ENCODE results near the gene SNX21. TPM values are rescaled to one million over a fixed set of nuclear protein-coding genes. Genes with fewer than 3 reads are reported as not detected.
A peak's percentile ranks its signal among the peaks of the same experiment; 100 is the strongest.

SNX21 gene
- total and polyA plus RNA-seq, 2 donors (not counting 3 experiments of a cell fraction or from before 2014, with no cell fraction given): 11.6 to 11.9 TPM

GRCh38 chr20:45810191-45810970 is 23.2 kb upstream of the SNX21 start:
- Histone ChIP-seq H3K9me3 (replicated peaks; ENCODE audit: control insufficient read depth, insufficient read depth, low read length) (no peaks in the 10 kb centered on the region), H3K4me1 (ENCODE audit: control insufficient read depth, extremely low read depth, insufficient read depth, low read length) (peaks cover 14% of the 10 kb centered on the region), H2AFZ (ENCODE audit: low read depth, low read length) (no peak overlapping the region), H3K27ac (ENCODE audit: insufficient read depth, low read depth, low read length) (no peak overlapping the region), H3K36me3 (ENCODE audit: control insufficient read depth in 2 of 2, extremely low read depth in 1 of 2, insufficient read depth in 2 of 2, low read length in 2 of 2) (peaks cover 7 to 16% of the 10 kb centered on the region in 2 experiments), H3K4me2 (ENCODE audit: insufficient read depth, low read length) (no peak overlapping the region), H4K20me1 (replicated peaks; ENCODE audit: control insufficient read depth, extremely low read depth, insufficient read depth, low read length) (no peaks in the 10 kb centered on the region), H3K4me3 (replicated peaks in 1 of 3; ENCODE audit: insufficient read depth in 1 of 3, low read depth in 1 of 3, low read length in 3 of 3) (no peak overlapping the region), H3K27me3 (ENCODE audit: control insufficient read depth in 2 of 2, insufficient read depth in 2 of 2, low read length in 2 of 2) (no peaks in the 10 kb centered on the region), H3K9ac (replicated peaks; ENCODE audit: extremely low read depth, insufficient read depth, low read length) (no peak overlapping the region), H3K79me2 (ENCODE audit: control insufficient read depth, insufficient read depth, low read length) (peaks cover 20% of the 10 kb centered on the region), H3K9me1 (replicated peaks; ENCODE audit: control insufficient read depth, extremely low read depth, insufficient read depth, low read length) (no peaks in the 10 kb centered on the region)
- TF ChIP-seq POLR2AphosphoS5 (IDR thresholded peaks at IDR 0.05; ENCODE audit: insufficient read depth, low read depth, low read length) (no peak), CTCF (IDR thresholded peaks at IDR 0.05; ENCODE audit: extremely low read depth in 1 of 2, insufficient read depth in 1 of 2, low read depth in 1 of 2, low read length in 2 of 2) (no peak), FOS (IDR thresholded peaks at IDR 0.05; ENCODE audit: borderline replicate concordance, insufficient read depth, low read length) (no peak), EZH2 (IDR thresholded peaks at IDR 0.05; ENCODE audit: borderline replicate concordance, low read depth, low read length, severe bottlenecking) (no peak), MYC (IDR thresholded peaks at IDR 0.05; ENCODE audit: low read depth, low read length) (no peak), JUN (IDR thresholded peaks at IDR 0.05; ENCODE audit: borderline replicate concordance, insufficient read depth, insufficient read length, low read depth) (no peak), POLR2A (IDR thresholded peaks at IDR 0.05; ENCODE audit: low read depth, low read length) (no peak), MAX (IDR thresholded peaks at IDR 0.05; ENCODE audit: insufficient read depth, insufficient read length) (no peak)
- FAIRE-seq: no peak
- peak; percentile 72 for DNase-seq (ENCODE audit: low read depth, low spot score)
- intact Hi-C loops (cut with micrococcal nuclease): loop anchor here (10.0 kb wide), 2 partner anchors 274 to 554 kb away; partner anchors contain the start of gene NCOA5
- no TSS peak for BruUV-seq (replicated peaks)
- ChIA-PET POLR2A (no interaction called here), CTCF (interaction anchor here (1.2 to 1.4 kb wide), 2 partner anchors 11 kb away, joined by 3 to 4 read pairs; no protein-coding TSS in a partner anchor)
- dilution Hi-C loops (cut with MboI; ENCODE audit: extremely low pct_ligation_motif_present, low sequenced_read_pairs): no loop called here
